GM18511 (cell line): ENCODE results near the gene HS6ST2.
"Not testable (repeated sequence)": the region's sequence is repeated elsewhere in the genome, so short reads cannot be mapped to it uniquely, and the experiment has no call there.

Experiments
- ATAC-seq: cut with Tn5 transposase; IDR thresholded peaks from one replicate; pipeline ENCODE4 v1.9.1; 2021; ENCODE audit warnings: mild to moderate bottlenecking, moderate library complexity; ENCODE audit not compliant: unreplicated experiment

HS6ST2 gene

DNA sequence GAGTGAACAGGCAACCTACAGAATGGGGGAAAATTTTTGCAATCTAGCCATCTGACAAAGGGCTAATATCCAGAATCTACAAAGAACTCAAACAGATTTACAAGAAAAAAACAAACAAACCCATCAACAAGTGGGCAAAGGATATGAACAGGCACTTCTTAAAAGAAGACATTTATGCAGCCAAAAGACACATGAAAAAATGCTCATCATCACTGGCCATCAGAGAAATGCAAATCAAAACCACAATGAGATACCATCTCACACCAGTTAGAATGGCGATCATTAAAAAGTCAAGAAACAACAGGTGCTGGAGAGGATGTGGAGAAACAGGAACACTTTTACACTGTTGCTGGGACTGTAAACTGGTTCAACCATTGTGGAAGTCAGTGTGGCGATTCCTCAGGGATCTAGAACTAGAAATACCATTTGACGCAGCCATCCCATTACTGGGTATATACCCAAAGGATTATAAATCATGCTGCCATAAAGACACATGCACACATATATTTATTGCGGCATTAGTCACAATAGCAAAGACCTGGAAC is 13.3 kb downstream of the HS6ST2 start:
- not testable (repeated sequence) for ATAC-seq

DNA sequence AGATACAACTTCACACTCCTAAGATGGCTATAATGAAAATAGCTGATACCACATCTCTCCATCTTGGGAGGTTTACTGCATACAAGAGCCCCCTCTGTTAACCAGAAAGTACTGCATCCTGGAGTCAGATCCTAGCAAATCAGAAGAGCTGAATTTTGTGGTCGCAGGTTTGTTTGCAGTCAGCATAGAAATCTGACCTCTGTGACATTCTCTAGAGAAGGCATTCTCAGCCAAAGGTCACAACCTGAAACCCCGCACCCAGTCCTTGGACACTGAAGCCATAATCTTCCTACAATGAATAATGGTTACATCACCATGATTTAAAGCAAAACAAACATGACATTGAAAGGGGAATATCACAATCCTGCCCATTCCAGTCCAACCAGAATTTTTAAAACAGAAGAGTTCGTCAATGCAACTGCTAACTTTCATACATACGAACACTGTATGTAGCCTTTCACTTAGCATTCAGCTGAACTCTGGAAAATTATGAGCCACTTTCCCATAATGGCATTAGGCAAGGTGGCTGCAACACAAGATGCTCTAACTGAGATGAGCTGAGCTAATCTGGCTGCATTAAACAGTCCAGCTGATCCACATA is 17.6 kb downstream of the HS6ST2 start:
- ATAC-seq: no peak

GRCh38 chrX:132933170-132933569 is 25.3 kb downstream of the HS6ST2 start:
- ATAC-seq: no peak

DNA sequence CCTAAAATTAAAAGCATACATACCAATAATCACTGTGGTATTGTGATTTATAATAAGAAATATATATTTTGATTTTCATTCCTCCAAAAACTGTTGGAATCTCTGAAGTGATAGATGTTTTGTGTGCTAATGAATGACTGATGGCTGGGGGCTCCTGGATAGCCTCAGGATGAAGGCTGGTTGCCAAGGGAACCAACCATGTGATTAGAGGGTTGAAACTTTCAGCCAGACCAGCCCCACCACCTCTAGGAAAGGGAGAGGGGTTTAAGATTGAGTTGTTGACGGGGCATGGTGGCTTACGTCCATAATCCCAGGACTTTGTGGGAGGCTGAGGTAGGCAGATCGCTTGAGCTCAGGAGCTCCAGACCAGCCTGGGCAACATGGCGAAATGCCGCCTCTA is 34.0 kb downstream of the HS6ST2 start:
- no peak for ATAC-seq

- no peak for ATAC-seq
Measured at GRCh38 chrX:132918523-132918922, 39.9 kb downstream of the HS6ST2 start.

- no peak for ATAC-seq
Measured at GRCh38 chrX:132916349-132916748, 42.1 kb downstream of the HS6ST2 start.

- ATAC-seq: no peak
Measured at GRCh38 chrX:132909643-132910042, 48.8 kb downstream of the HS6ST2 start.

GRCh38 chrX:132908891-132909290 is 49.5 kb downstream of the HS6ST2 start:
- no peak for ATAC-seq

GRCh38 chrX:132900633-132901293 is 57.7 kb downstream of the HS6ST2 start:
- ATAC-seq: no peak

- ATAC-seq: no peak
Measured at GRCh38 chrX:132887569-132887968, 70.9 kb downstream of the HS6ST2 start.

GRCh38 chrX:132883358-132883915 is 75.0 kb downstream of the HS6ST2 start:
- ATAC-seq: no peak

GRCh38 chrX:132880753-132881152 is 77.7 kb downstream of the HS6ST2 start:
- ATAC-seq: not testable (repeated sequence)

GRCh38 chrX:132877954-132878536 is 80.4 kb downstream of the HS6ST2 start:
- ATAC-seq: no peak

DNA sequence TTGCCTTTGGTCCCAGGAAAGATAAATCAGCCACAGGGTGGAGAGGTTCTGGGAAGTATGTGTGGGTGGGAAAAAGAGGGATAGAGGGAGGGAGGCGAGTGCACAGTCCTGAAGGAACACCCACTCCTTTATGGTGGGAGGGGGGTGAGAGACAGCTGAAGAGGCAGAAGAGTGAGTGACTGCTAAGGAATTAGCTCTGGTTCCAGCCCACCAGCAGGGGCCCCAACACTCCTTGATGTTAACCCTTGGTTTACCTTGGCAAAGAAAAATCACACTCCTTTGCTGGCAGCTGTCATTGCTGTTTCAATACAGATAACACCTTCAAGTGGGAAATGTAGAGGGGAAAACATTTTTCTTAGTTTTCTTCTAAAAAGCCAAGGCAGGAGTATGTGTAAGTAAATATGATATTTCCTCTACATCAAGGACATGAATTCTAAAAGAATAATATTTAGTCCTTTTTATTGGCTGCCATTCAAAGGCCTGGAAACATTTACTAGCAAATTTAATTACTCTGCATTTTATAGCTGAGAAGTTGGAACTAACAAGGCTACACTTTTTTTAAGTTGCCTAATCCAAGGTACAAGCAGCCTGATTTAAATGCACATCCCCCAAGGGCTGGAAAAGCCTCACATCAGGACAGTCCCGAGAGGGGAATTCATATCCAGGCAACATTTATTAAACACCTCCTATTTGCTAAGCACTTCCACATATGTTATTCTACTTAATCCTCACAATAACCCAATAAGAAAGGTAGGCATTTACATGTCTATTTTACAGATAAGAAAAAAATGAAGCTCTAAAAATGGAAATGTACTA is 81.7 kb downstream of the HS6ST2 start:
- ATAC-seq: no peak

DNA sequence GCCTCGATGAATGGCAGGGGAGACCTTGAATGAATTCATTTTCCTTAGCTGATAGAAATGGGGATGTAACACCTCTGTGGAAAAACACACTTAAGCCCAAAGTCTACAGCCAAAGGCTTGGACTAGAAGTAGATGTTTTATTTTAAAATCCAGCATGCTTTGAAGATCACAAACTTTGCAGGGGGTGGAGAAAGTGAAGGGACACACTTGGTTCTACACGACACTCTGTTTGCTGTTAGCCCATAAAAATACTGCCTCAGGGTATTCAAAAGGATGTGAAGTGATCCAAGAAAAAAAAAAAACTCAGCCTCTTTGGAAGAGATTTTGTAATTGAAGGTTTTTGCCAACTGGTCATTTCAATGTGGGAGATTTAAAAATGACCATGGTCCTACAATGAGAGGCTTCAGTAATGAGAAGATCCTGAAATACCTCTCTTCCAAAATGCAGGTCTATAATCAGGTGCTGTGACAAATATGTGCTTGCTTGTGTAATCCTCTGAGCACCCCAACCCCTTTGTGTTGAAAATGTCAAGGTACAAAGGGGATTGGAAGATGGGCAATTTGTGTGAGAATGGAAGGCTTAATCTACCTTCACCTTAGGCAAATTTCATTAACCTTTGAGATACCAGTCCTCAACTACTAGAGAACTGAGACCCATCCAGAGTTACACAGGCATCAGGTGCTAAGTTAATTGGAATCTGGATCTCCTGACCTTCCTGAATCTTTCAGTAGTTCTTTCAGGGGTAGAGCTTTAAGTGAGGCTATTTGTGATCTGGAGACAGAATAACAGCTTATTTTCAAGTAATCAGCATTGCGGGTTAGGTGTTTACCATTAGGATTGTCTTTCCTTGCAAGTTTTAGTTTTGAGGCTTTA is 82.5 kb downstream of the HS6ST2 start:
- no peak for ATAC-seq

GRCh38 chrX:132862562-132862961 is 95.9 kb downstream of the HS6ST2 start:
- ATAC-seq: no peak

DNA sequence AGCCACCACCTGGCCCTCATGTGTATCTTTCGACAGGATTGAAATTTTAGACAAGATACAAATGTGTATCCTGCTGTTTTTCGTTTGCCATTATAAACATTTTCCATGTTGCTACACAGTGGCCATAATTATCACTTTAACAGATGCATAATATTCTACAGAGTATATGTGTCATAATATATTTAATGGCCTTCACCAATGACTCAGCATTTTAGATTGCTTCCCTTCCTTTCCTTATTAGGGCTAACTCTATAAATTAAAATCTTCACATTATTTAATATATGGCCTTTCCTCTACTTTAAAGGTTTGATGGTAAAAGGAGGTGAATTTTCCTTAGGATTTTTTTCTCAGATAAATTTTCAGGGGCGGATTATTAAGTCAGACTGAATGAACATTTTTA is 97.4 kb downstream of the HS6ST2 start:
- ATAC-seq: no peak

DNA sequence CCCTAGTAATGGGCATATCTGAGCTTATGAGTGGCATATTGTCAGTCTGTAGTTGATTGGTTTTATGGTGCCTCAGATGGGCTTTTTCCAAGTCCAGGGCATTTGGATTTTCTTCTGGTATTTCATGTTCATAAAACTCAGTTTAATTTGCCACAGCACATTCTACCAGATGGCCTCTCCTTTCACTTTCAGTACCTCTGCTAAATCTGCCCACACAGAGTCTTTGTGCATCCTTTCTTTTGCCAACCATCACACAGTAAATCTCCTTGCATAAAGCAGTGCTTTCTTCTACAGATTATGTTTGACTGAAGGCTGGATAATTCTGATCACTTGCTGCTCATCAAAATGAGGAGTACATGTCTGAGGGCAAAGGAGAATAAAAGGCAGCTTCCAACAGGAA is 98.2 kb downstream of the HS6ST2 start:
- no peak for ATAC-seq

DNA sequence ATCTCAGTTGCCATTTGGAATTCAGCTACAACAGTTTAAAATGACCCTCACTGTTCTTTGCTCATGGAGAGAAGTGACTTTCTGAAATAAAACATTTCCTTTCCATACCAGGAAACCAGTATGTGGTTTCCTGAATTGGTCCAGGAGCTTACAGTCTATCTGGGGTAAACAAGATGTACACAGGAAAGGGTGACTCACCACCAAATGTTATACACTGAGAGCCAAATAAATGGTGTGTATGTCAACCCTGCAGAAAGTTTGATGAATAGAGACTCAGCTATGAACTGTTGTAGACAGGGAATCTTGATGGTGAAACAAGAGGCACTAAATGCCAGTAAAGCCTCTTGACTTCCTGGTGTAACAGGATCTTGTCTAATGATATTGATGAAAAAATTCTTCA is 100.4 kb downstream of the HS6ST2 start:
- no peak for ATAC-seq

DNA sequence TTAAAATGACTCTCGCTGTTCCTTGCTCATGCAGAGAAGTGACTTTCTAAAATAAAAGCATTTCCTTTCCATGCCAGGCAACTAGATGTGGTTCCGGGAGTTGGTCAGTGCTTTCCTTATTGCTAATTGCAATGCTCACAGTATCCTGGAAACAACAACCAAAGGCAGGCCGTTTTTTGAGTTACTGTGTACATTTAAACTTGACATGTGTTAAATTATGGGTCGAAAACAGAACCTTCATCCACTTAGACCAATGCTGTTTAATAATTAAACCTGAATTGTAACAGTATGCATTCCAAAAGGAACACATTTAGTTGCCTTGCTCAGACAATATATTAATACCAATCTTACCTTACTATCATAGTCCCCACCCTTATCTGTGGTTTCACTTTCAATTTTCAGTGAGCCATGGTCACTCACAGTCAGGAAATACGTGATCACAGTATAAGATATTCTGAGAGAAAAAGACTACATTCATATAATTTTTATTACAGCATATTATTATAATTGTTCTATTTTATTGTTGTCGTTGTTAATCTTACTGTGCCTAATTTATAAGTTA is 102.6 kb downstream of the HS6ST2 start:
- ATAC-seq: no peak
